CD4-positive, alpha-beta T cell treated with Interleukin-6 for 4 hours (primary cell): ENCODE data around the gene PTER.

Experiments used
- DNase-seq: peaks from one replicate; pipeline ENCODE4 v3.0.0-alpha.2; 2020; ENCODE audit warnings: mixed read lengths

Gene PTER

GRCh38 chr10:16545116-16545736, 108.4 kb downstream of the PTER start:
- no peak for DNase-seq

GRCh38 chr10:16547973-16548372, 111.2 kb downstream of the PTER start:
- no peak for DNase-seq

GRCh38 chr10:16559236-16559773, 122.5 kb downstream of the PTER start:
- DNase-seq: no peak

GRCh38 chr10:16562891-16563290, 126.1 kb downstream of the PTER start:
- DNase-seq: no peak
